SU-DHL-6 (cell line): Measurements from ENCODE around the gene XYLT1.

Source experiments
- CTCF ChIP-seq: fragments of 200-600 bp; sonication (generic); IDR thresholded peaks from one replicate; pipeline ENCODE4 v1.5.1; 2017; ENCODE audit warnings: antibody characterized with exemption, mild to moderate bottlenecking, low read length, moderate library complexity; ENCODE audit not compliant: insufficient read depth, poor library complexity, severe bottlenecking
- EZH2phosphoT487 ChIP-seq: fragments of 200-600 bp; sonication (generic), shearing (Covaris generic); conservative IDR thresholded peaks from 2 replicates; pipeline ENCODE4 v1.6.1; 2018; ENCODE audit warnings: mild to moderate bottlenecking, antibody characterized with exemption, low read length, moderate library complexity, mixed read lengths

- TF ChIP-seq CTCF (no peak), EZH2phosphoT487 (no peak)
These were observed 63.4 kb downstream of the XYLT1 start for GRCh38 chr16:17407321-17407720.
